Adrenal gland (tissue), 12 donors: Measurements from ENCODE around the gene SOBP. TPM values are rescaled to one million over a fixed set of nuclear protein-coding genes. Genes with fewer than 3 reads are reported as not detected.

ENCODE experiments used
- DNase-seq, 7 donors: peaks; one replicate each; pipeline ENCODE4 v3.0.0-alpha.2; 2019 to 2020
- H3K27ac ChIP-seq, 5 donors: fragments of 200-600 bp; sonication (generic) in 4 of 5; 1 replicate in 3 of 5; 2 replicates in 2 of 5; pipeline versions ENCODE4 v1.5.1 to v1.8.0; 2016 to 2020; ENCODE audit warnings: mild to moderate bottlenecking in 1 of 5
- H3K27me3 ChIP-seq: fragments of 200-600 bp; 2 replicates; pipeline ENCODE4 v1.8.0; 2021
- H3K36me3 ChIP-seq, 2 donors: fragments of 200-600 bp; replicated peaks in 1 of 2; 1 replicate in 1 of 2; 2 replicates in 1 of 2; pipeline versions ENCODE4 v1.5.1 to v1.8.0; 2018 to 2022
- H3K4me1 ChIP-seq, 2 donors: fragments of 200-600 bp; replicated peaks in 1 of 2; 1 replicate in 1 of 2; 2 replicates in 1 of 2; pipeline versions ENCODE4 v1.5.1 to v1.8.0; 2018 to 2021
- H3K4me3 ChIP-seq, 4 donors: fragments of 200-600 bp; sonication (generic) in 3 of 4; one replicate each; pipeline ENCODE4 v1.5.1; 2016 to 2018
- H3K9me3 ChIP-seq, 3 donors: fragments of 200-600 bp; sonication (generic) in 1 of 3; replicated peaks in 1 of 3; 1 replicate in 2 of 3; 2 replicates in 1 of 3; pipeline versions ENCODE4 v1.5.1 to v1.8.0; 2016 to 2021
- CTCF ChIP-seq, 6 experiments: fragments of 450-650 bp in 4 of 6; fragments of 200-600 bp in 2 of 6; sonication (generic) in 1 of 6; IDR thresholded peaks; 1 replicate in 5 of 6; 2 replicates in 1 of 6; pipeline versions ENCODE4 v1.5.1 to v1.8.0; 2016 to 2021; ENCODE audit warnings: antibody characterized with exemption in 6 of 6, mild to moderate bottlenecking in 2 of 6, moderate library complexity in 1 of 6
- POLR2A ChIP-seq, 2 donors: fragments of 450-650 bp; IDR thresholded peaks; one replicate each; pipeline ENCODE4 v1.6.1; 2017; ENCODE audit warnings: antibody characterized with exemption in 2 of 2, mild to moderate bottlenecking in 2 of 2, moderate library complexity in 1 of 2
- WGBS, 4 donors: extraction: QIAGEN DNeasy Blood & Tissue Kit in 2 of 4; methylation state at CpG; one replicate each; pipeline versions ENCODE4 v1.1.5 to v1.1.7; 2013 to 2017; 5-methylcytosine and 5-hydroxymethylcytosine counted together
- intact Hi-C, 2 donors: fragments of 100-400 bp; cut with DNase I; formaldehyde crosslinking; loops; one replicate each; pipeline versions ENCODE4 v1.14.1 to v1.15.0; 2022 to 2023
- polyA plus RNA-seq, 3 donors: library from polyadenylated mRNA; stranded (reverse); fragments of 200-250 nt in 2 of 3; fragments of 350-450 nt in 1 of 3; fragmentation: Illumina TruSeq in 1 of 3; extraction: RNeasy Lipid Tissue Mini Kit (QIAGEN cat#74804) in 1 of 3; gene quantifications; one replicate each; pipeline ENCODE4 v1.2.3, GENCODE V29; 2013 to 2014
- total RNA-seq, 9 donors: library from RNA; depleted of rRNA in 4 of 9; stranded (reverse); fragments of >200 nt in 4 of 9; fragments of 120-200 nt in 1 of 9; fragmentation: NEBNext Ultra II Directional in 1 of 9; extraction: Animal tissue kit (Norgen Biotek cat#: 25700) in 1 of 9; gene quantifications; one replicate each; pipeline versions ENCODE4 v1.1.0 to v1.2.4, GENCODE V29; 2013 to 2023
- donor health status: healthy with polysubstance abuse.
- donor health status: Bipolar disorder and iron deficiency.
- donor health status: DM: yes; HTN: yes; CAD: no.
- donor health status: DM: no; HTN: no; CAD: no.
- donor health status: DM: no; HTN: no; CAD: no.
- donor health status: DM: yes; HTN: yes; CAD: no.

SOBP gene
- total and polyA plus RNA-seq, 12 donors: 5.6 to 25.6 (median 12.5) TPM

- TF ChIP-seq CTCF (IDR thresholded peaks at IDR 0.05) (peak; percentile 71 to 91 (median 86)), POLR2A (IDR thresholded peaks at IDR 0.05) (no peak)
- no peaks in the 10 kb centered on the region for H3K27me3 ChIP-seq
- H3K27ac ChIP-seq: no peak overlapping the region
- peak in 4 of 7 donors; percentile 30 to 48 (median 41) for DNase-seq
- H3K4me3 ChIP-seq: no peak overlapping the region
- no peaks in the 10 kb centered on the region for H3K9me3 ChIP-seq
- intact Hi-C loops: loop anchor here in 1 of 2 donors (10.0 kb wide), 1 partner anchor 140 kb away; no protein-coding TSS in a partner anchor
- WGBS, 4 donors: 34 to 36% (median 35%) methylated on average over 8 of the region's 8 CpGs
- no peaks in the 10 kb centered on the region for H3K36me3 ChIP-seq
- no peaks in the 10 kb centered on the region for H3K4me1 ChIP-seq
Measured at GRCh38 chr6:107704347-107705013, 214.6 kb downstream of the SOBP start.

GRCh38 chr6:107706516-107707115 lies 216.7 kb downstream of the SOBP start:
- no peaks in the 10 kb centered on the region for H3K27me3 ChIP-seq
- no peaks in the 10 kb centered on the region for H3K4me1 ChIP-seq
- no peak overlapping the region for H3K4me3 ChIP-seq
- H3K36me3 ChIP-seq: no peaks in the 10 kb centered on the region
- H3K9me3 ChIP-seq: no peaks in the 10 kb centered on the region
- TF ChIP-seq POLR2A (IDR thresholded peaks at IDR 0.05) (no peak), CTCF (IDR thresholded peaks at IDR 0.05) (no peak)
- DNase-seq: no peak
- intact Hi-C loops: loop anchor here in 1 of 2 donors (10.0 kb wide), 1 partner anchor 138 kb away; no protein-coding TSS in a partner anchor
- no peak overlapping the region for H3K27ac ChIP-seq
- 82 to 89% (median 87%) methylated on average over 13 of the region's 13 CpGs for WGBS, 4 donors

- H3K27me3 ChIP-seq: no peaks in the 10 kb centered on the region
- no peaks in the 10 kb centered on the region for H3K36me3 ChIP-seq
- no peak overlapping the region for H3K27ac ChIP-seq
- H3K4me1 ChIP-seq: no peaks in the 10 kb centered on the region
- 89 to 92% (median 90%) methylated on average over 18 of the region's 18 CpGs for WGBS, 4 donors
- no peaks in the 10 kb centered on the region for H3K9me3 ChIP-seq
- no peak overlapping the region for H3K4me3 ChIP-seq
- DNase-seq: no peak
- intact Hi-C loops: loop anchor here in 1 of 2 donors (10.0 kb wide), 1 partner anchor 137 kb away; no protein-coding TSS in a partner anchor
- TF ChIP-seq POLR2A (IDR thresholded peaks at IDR 0.05) (no peak), CTCF (IDR thresholded peaks at IDR 0.05) (no peak)
Measured at GRCh38 chr6:107707346-107708275, 217.7 kb downstream of the SOBP start.

- intact Hi-C loops: loop anchor here in 1 of 2 donors (10.0 kb wide), 1 partner anchor 136 kb away; no protein-coding TSS in a partner anchor
- no peaks in the 10 kb centered on the region for H3K4me1 ChIP-seq
Measured at GRCh38 chr6:107708435-107708834, 218.5 kb downstream of the SOBP start.

More at GRCh38 chr6:107708435-107708834, 218.5 kb downstream of the SOBP start:
- Histone ChIP-seq H3K4me3 (no peak overlapping the region), H3K27me3 (no peaks in the 10 kb centered on the region), H3K36me3 (no peaks in the 10 kb centered on the region), H3K27ac (no peak overlapping the region), H3K9me3 (no peaks in the 10 kb centered on the region)
- WGBS, 4 donors: 74 to 87% (median 81%) methylated on average over 5 to 6 of the region's 6 CpGs
- no peak for DNase-seq
- TF ChIP-seq POLR2A (IDR thresholded peaks at IDR 0.05): no peak
- no peak for TF ChIP-seq CTCF (IDR thresholded peaks at IDR 0.05)
